ENCODE results near the gene SORCS2.

Gene SORCS2

DNA sequence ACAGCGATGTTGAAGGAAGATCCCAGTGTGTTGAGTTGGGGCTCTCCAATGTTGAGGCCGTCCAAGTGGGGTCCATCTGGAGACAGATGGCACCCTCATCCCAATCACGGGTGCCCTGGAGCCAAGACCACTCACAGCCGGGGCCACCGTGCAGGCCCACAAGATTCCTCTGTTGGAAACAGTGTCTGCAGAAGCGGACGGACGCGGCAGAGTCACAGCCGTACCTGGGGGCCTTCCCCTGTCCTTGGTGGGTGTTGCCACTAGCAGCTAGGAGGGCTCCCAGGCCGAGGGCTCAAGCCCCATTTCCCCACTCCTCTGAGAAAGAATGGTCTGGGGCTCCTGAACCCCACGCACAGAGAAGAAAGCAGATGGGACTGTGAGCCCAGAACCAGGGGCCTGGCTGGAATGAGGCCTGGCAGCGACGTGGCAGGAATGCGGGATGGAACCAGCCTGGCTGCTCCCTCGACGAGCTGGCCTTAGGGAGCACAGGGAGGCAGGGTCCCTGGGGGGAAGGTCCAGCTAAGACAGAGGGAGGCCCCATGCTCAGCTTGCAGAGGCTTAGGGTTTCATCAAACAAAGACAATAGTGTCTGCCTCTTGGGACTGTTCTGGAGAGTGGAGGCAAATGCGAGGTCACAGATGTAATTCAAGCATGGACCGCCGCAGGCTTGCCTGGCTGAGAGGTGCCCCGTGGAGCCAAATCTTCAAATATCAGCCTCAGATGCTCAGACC is 518.4 kb downstream of the SORCS2 start:
- no peak for DNase-seq (ENCODE audit: low spot score)

DNA sequence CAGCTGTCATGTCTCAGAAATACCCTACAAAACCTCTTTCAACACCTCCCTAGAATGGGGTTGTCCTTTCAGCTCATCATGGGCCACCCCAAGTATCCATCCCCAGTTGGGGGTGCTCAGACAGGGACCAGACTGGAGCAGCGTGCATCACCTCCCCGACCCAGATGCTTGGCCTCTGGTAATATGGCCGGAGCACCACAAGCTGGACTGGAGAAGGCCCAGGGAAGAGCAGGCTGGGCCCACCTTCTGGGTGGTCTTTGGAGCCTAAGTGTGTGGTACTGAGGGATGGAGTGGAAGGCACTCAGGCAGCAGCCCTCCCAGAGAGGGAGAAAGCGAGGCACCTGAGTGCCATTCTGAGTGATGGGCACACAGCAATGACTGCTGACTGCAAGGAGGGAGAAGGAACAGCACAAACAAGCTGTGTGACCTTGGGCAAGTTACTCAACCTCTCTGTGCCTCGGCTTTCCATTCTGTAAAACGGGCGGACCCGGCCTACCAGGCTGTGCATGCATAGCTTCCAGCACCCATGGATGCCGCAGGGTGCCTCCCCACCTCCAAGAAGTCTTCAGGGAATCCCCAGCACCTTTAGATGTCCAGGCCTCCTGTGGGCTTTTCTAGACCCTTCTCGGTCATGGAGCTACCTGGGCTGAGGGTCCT is 519.1 kb downstream of the SORCS2 start:
- DNase-seq (ENCODE audit: low spot score) = no peak

GRCh38 chr4:7712021-7712671 is 519.8 kb downstream of the SORCS2 start:
- no peak for DNase-seq (ENCODE audit: low spot score)

GRCh38 chr4:7713757-7714156 is 521.4 kb downstream of the SORCS2 start:
- no peak for DNase-seq (ENCODE audit: low spot score)

DNA sequence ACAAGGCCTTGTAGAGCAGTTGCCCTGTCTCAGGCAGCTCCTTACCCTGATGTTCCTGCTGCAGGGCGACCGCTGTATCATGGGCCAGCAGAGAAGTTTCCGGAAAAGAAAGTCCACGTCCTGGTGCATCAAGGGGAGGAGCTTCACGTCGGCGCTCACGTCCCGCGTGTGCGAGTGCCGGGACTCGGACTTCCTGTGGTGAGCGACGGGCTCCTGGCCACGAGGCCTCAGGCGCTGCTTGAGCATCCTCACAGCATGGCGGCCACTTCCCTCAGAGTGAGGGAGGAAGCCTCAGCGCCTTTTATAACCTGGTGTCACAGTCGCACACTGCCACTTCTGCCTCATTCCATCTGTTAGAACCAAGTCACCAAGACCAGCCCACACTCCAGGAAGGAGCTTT is 521.8 kb downstream of the SORCS2 start:
- DNase-seq (ENCODE audit: low spot score) = no peak

GRCh38 chr4:7714738-7715137 is 522.4 kb downstream of the SORCS2 start:
- DNase-seq (ENCODE audit: low spot score) = no peak

GRCh38 chr4:7715271-7716009 is 523.1 kb downstream of the SORCS2 start:
- no peak for DNase-seq (ENCODE audit: low spot score)

DNA sequence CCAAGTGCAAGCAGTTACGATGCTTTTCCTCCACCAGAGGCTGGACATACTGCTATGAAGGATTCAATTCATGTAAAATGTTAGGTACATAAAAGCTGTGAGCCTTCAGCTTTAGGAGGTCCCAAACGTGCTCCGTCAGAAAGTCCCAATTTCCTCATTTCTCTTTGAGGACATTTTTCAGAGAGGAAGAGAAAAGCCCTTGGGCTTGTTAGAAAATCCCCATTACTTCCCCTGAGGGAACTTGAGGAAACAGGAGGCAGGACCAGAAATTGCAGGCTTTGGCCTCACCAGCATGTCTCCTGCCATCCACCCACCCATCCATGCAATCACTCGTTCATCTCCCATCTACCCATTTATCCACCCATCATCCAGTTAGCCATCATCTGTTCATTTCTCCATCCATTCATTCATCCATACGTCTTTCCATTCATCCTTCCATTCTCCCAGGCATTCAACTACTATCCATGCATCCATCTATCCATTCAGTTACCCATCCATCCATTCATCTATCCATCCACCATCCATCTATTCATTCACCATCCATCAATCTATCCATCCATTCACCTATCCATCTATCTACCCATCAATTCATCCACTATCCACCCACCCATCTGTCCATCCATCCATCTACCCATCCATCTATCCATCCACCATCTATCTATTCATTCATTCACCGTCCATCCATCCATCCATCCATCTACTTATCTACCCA is 523.8 kb downstream of the SORCS2 start:
- no peak for DNase-seq (ENCODE audit: low spot score)

DNA sequence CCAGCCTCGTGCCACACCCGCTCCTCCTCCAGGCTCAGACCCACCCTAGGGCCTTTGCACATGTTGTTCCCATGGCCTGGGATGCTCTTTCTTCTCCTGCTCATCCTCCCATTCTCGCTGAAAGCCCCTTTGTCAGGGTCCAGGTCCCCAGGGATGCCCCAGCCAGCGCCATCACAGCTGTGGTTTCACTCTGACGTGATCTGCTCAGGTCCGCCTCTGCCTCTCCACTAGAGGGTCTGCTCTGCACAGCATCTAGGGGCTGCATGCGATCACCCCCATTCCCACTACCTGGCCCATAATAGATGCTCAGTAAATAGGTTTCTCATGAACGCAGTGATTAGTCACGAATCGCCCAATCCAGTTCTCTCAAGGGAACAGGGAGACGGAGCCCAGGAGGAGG is 524.8 kb downstream of the SORCS2 start:
- DNase-seq (ENCODE audit: low spot score) = no peak

DNA sequence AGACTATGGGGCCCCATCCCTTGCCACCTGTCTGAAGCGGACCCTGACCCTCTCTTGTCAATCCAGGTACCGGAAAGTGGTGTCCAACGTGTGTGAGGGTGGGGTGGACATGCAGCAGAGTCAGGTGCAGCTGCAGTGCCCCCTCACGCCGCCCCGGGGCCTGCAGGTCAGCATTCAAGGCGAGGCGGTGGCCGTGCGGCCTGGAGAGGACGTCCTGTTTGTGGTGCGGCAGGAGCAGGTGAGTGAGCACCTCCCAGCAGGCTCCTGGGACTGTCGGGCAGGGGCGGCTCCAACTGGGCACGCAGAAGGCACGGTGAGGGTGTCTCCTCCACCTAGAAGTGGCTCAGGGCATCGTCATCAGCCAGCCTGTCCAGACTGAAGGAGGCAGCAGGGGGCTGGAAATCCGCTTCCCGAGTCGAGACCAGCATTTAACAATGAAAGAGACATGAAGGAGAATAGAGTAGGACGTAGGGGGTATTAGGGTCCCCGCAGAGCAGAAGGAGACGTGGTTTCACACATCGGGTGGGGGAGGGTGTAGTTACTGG is 525.7 kb downstream of the SORCS2 start:
- no peak for DNase-seq (ENCODE audit: low spot score)

DNA sequence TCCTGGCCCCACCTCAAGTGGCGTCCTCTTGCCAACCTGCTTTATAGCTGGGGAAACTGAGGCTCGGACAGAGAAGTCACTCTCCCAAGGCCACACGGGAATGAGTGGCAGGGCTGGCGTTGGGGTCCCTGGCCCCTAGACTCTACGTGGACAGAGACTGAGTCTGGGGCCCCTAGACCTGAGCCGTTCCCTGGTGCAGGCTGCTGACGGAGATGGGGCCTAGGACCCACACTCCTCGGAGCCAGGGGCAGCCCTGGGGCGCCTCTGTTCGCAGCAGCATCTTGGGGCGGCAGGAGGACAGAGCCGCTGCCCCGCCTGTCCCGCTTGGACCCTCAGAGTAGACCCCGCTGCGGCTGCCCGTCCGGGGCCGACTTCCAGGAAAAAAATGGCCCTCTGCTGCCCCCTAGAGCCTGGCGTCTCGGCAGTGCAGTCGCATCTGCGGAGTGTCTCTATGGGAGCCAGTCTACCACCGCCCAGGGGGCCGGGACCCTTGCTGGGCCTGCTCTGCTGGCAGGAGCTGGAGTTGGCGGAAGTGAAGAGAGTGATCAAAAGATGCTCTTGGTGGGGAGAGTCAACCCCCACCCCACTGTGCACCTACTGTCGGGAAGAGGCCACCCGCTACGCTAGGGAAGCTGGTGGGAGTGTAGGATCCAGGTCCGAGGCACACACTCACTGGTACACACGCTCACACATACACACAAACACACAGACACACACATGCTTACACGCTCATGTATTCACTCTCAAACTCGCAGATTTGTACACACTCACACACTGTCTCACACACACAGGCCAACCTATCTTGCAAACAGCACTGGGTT is 527.2 kb downstream of the SORCS2 start:
- peak; percentile 49 for DNase-seq (ENCODE audit: low spot score)

DNA sequence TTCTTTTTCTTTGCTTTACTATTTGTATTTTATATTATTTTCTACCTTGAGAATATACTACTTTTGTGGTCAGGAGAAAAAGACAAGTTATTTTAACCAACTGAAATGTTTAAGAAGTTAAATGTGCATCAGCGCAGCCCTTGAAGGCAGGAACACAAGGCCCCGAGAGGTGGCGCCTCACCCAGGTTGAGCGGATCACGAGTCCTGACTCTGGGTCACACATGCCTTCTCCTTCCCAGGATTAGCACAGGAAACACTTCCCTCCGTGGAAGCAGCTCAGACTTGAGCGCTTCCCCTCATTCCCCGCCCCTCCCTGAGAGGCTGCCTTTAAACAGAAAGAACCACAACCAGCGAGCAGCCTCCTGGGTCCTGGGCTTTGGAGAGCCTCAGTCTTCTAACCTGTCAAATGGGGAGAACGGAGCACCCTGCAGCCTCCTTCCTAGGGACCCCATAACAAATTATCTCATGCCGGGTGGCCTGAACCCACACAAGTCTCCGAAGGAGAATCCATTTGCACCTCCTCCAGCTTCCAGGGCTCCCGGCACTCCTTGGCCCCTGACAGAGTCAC is 529.7 kb downstream of the SORCS2 start:
- no peak for DNase-seq (ENCODE audit: low spot score)

DNA sequence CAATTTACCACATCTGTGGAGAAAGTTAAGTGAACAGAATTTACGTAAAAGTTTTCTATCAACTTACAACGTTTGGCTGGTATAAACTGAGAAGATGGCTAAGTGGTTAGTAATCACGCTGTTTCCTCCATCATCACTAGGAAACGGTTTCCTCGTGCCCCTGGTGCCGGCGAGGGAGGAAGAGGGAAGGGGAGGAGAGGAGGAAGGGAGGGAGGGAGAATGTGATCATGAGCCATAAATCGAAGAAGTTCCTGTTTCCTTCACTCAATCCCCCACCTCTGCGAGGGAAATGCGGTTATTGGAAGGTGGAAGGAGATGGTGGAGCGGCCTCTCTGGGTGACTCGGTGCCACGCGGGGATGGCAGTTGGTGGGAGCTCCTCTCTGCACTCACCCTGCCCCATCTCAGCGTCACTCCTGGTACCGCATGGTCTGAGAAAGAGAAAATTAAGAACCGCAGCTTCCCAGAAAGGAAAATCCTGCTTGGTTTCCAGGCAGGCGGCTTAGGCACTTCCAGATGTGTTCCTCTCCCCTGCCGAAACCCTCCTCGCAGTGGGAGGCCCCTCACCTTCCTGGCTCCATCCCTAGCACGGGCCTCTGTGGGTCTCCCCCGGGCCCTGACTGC is 530.5 kb downstream of the SORCS2 start:
- DNase-seq (ENCODE audit: low spot score) = no peak

GRCh38 chr4:7723625-7724024 is 531.3 kb downstream of the SORCS2 start:
- DNase-seq (ENCODE audit: low spot score) = no peak

GRCh38 chr4:7725951-7726350 is 533.6 kb downstream of the SORCS2 start:
- DNase-seq (ENCODE audit: low spot score) = no peak

DNA sequence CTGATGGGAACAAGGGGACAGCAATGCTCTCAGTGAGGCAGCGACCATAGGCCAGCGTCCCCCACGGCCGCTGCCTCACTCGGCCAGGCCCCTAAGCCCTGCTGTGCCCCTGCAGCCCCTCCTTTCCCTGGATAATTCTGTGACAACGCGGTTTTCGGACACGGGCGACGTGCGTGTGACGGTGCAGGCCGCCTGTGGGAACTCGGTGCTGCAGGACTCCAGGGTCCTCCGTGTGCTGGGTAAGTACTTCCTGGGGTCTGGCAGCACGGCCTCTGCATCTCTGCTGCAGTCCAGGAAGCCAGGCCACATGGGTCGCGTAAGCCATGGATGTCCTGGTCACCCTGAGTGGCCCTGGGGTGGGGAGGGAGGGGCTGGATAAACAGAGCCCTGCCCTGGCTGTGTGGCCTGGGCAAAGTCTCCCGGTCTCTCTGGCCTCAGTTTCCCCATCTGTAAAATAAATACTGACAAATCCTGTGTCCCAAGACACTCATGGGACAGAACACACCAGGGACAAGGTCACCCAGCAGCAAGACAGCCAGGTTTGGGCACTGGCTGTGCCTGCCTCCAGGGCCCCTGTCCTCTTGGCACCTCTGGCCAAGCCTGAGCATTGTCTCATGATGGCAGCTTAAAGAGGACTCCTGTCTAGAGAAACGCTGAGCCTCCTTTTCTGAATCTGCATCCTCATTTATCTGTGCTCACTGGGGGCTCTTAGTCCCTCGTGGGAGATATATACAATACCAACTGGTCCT is 534.5 kb downstream of the SORCS2 start:
- DNase-seq (ENCODE audit: low spot score) = no peak

DNA sequence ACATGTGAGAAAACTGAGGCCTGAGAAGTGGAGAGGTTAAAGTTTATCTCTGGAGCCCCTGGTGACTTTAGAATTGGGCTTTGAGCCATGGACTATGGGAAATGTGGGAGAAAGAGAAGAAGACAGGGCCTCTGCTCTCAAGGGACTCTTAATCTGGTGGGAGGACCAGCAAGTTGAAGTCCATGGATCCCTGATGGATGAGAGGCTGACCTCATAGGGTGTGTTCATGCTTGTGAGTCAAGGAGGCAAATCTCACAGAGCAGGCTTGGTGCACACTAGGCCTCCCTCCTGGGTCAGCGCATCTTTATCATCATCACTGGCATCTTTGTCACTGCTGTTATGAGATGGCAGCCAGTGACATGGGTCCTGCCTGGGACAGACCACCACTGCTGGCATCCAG is 535.4 kb downstream of the SORCS2 start:
- DNase-seq (ENCODE audit: low spot score) = no peak

GRCh38 chr4:7731437-7731836 is 539.1 kb downstream of the SORCS2 start:
- DNase-seq (ENCODE audit: low spot score) = no peak

- no peak for DNase-seq (ENCODE audit: low spot score)
Observed at GRCh38 chr4:7732263-7732662, 539.9 kb downstream of the SORCS2 start.
